GM18909 (cell line): ENCODE data around the gene CHML.

Source experiments
- ATAC-seq: cut with Tn5 transposase; IDR thresholded peaks from one replicate; pipeline ENCODE4 v1.9.1; 2021; ENCODE audit warnings: mild to moderate bottlenecking; ENCODE audit not compliant: unreplicated experiment, poor library complexity

CHML gene

DNA sequence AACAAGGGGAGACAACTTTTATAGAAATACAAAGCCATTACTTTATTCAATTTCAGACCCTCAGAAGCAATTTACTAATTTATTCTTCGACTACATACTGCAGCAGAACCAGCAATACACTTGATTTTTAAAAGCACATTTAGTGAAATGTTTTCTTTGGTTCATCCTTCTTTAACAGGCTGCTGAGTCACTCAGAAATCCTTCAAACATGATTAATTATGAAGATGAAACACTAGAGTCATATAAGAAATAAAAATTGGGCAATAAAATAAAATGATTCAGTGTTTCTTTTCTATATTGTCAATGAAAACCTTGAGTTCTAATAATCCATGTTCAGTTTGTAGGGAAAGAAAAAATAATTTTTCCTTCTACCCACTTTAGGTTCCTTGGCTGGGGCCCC is 47.0 kb downstream of the CHML start:
- no peak for ATAC-seq

DNA sequence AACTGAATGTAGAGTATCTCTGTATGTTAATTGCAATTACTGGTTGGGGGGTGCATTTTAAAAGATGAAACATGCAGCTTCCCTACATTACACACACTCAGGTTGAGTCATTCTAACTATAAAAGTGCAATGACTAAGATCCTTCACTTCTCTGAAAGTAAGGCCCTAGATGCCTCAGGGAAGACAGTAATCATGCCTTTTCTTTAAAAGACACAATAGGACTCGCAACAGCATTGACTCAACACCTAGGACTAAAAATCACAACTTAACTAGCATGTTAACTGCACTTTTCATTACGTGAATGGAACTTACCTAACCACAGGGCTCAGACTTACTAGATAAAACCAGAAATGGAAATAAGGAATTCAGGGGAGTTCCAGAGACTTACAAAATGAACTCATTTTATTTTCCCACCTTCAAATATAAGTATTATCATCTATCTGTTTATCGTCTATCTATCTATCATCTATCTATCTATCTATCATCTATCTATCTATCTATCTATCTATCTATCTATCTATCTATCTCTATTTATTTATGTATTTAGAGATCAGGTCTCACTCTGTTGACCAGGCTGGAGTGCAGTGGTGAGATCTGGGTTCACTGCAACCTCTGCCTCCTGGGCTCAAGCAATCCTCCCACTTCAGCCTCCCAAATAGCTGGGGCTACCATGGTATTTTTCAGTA is 47.8 kb downstream of the CHML start:
- ATAC-seq, result peak; percentile 79

DNA sequence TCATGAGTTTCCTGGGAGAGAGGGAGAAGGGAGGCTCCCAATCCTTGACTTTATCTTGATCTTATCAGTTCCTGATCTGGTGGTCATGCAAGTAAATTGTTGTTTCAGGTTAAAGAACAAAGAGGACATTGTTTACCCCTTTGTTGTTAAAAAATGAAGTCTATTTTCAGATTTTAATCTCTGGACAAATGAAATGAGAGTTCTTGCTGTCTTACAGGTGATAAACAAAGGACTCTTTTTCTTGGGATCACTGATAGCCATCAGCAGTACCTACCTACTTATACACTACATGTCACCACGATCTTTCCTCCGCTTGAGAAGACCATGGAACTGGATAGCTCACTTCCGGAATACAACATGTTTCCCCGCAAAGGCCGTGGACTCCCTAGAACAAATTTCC is 48.4 kb downstream of the CHML start:
- no peak for ATAC-seq

DNA sequence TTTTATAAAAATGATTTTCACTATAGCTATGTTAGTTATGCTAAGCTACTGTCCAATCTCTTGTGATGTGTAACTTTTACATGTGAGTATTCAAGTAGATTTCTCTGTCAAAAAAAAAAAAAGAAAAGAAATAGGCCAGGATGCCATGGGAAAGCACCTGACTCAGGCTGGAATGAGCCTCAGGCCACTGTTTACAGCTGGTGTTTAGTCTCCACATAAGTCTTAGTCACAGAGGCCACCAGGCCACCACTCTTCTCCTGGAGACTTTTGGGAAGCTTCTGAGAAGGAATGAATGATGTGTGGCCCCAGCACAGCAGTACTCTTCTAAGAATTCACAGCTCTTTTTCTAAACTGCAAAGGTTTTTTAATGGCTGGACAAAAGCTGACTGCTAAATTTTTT is 48.9 kb downstream of the CHML start:
- ATAC-seq, result no peak

DNA sequence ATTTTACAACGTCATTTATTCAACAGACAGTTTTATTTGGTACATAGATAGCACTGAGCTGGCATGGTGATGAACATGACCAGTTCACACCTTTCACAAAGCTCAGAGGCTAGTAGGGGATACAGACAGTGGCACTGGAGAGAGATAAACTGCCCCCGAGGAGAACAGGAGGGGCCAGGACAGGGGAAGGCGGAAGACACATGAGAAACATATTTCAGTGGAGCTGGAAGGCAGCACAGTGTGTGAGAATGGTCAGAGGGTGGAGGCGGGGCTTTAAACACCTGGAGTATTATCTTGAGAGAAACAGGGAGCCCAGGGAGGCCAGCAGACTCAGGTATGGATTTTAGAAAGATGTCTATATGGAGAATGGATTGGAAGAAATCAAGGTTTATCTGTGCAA is 49.5 kb downstream of the CHML start:
- ATAC-seq, result no peak
